ENCODE results near the gene SPAG5.

Gene SPAG5

GRCh38 chr17:28541439-28541838, 57.4 kb downstream of the SPAG5 start:
- no peak for DNase-seq

GRCh38 chr17:28540231-28540630, 58.6 kb downstream of the SPAG5 start:
- DNase-seq: no peak

DNA sequence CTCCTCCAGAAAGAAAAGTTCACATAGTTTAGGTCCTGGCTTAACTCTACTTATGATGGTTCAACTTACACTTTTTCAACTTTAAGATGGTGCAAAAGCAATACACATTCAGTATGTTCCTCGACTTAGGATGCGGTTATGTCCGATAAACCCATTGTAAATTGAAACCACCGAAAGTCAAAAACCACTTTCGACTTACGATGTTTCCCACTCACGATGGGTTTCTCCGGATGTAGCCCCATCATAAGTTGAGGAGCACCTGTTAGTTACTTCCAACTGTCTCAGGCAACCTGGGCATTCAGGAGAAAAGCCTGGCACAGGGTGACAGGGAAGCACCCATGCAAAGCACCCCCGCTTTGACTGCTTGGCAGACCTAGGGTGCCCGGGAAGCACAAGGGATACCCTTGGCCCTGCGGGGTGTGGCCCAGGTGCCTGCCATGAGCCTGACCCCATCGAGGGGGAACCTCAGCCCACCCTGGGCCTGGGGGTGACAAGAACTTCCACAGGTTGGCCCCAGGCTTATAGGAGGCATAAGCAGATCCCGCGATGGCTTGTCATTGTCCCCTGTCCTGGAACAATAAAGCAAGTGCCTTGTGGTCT, 60.4 kb downstream of the SPAG5 start:
- DNase-seq: no peak

DNA sequence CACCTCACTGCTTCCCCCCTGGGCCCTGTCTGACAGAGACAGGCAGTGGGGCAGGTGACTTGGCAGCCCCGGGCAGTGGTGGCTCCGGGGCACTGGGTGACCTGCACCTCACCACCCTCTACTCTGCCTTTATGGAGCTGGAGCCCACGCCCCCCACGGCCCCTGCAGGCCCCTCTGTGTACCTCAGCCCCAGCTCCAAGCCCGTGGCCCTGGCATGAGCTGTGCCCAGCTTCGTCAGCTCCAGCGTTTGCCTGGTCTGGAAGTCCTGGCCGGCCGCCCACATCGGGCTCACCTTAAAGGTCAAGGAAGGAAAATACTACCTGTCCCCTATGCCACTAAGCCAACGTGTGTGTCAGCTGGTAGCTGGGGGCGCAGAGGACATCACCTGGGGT, 61.6 kb downstream of the SPAG5 start:
- no peak for DNase-seq

- no peak for DNase-seq
Measured at GRCh38 chr17:28536532-28537218, 62.1 kb downstream of the SPAG5 start.

- no peak for DNase-seq
Measured at GRCh38 chr17:28534740-28535375, 64.0 kb downstream of the SPAG5 start.

DNA sequence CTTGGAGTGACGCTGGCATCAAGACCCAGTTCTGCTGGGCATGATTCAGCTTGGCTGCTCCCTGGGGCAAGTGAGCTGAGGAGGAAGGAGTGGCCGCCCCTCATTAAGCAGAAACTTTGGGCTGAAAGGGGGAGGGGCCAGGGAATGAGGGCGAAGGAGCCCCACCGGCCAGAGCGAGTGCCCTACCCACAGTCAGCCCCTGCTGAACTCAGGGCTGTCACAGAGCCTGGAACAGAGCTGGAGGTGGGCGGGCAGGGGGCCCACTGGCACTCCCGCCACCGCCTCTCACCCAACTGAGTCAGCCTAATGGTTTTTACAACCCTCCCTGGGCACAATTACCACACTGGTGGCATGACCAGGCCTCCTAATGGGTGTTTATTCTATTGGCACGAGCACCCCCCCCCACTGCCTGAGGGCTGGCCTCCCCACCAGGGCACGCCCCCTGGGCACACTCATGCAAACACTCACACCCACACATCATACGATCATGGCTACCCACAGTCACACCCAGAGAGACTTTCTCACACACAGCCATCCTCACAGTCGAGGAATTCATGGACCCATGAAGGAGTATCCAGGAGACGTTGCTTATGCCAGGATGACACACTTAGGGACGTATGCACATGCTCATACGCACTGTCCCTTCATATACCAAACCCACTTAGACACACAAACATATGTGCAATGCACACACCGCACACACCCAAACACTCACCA, 65.6 kb downstream of the SPAG5 start:
- DNase-seq: no peak

GRCh38 chr17:28532050-28532960, 66.5 kb downstream of the SPAG5 start:
- DNase-seq: no peak

GRCh38 chr17:28530926-28531325, 67.9 kb downstream of the SPAG5 start:
- DNase-seq: no peak

DNA sequence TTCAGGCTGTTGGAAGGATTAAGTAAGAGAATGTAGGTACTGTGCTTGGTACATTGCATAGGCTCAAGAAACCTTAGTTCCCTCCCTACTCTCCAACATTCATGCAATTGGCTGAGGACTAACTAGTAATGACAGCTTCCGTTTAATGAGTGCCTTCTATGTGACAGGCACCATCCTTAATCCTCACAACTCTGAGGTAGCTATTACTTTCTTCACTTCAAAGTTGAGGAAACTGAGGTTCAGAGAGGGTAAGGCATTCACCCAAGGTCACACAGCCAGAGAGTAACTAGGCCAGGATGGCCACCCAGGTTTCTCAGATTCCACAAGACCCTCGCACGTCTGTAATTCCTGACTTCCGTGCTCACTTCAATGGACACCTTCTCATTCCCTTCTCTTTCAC, 68.6 kb downstream of the SPAG5 start:
- no peak for DNase-seq

- no peak for DNase-seq
Measured at GRCh38 chr17:28529013-28529400, 69.8 kb downstream of the SPAG5 start.

GRCh38 chr17:28528327-28529012, 70.4 kb downstream of the SPAG5 start:
- DNase-seq: no peak

- no peak for DNase-seq
Measured at GRCh38 chr17:28527859-28528258, 71.0 kb downstream of the SPAG5 start.

All from central memory CD4-positive, alpha-beta T cell (primary cell).